ENCODE results near the gene HPX.

Gene HPX

GRCh38 chr11:6404342-6405051, 36.3 kb downstream of the HPX start:
- H3K27ac ChIP-seq (ENCODE audit: low read depth in 2 of 2, low read length in 2 of 2) = no peak overlapping the region
- H3K27me3 ChIP-seq (ENCODE audit: control insufficient read depth in 2 of 2, insufficient read depth in 2 of 2, low read length in 2 of 2) = no peaks in the 10 kb centered on the region
- no peak overlapping the region for H3K4me3 ChIP-seq (ENCODE audit: low read length in 2 of 2)
- peaks cover 0 to 5% of the 10 kb centered on the region in 2 donors for H3K36me3 ChIP-seq (ENCODE audit: control insufficient read depth in 2 of 2, insufficient read depth in 2 of 2, low read length in 2 of 2)
- H3K9ac ChIP-seq (ENCODE audit: low read depth in 1 of 2, low read length in 2 of 2) = no peak overlapping the region
- peaks cover 0 to 16% of the 10 kb centered on the region in 2 donors for H3K4me1 ChIP-seq (ENCODE audit: control insufficient read depth in 2 of 2, insufficient read depth in 2 of 2, low read length in 2 of 2)
- no peaks in the 10 kb centered on the region for H3K9me3 ChIP-seq (ENCODE audit: control insufficient read depth in 2 of 2, low read length in 2 of 2)

- Histone ChIP-seq H3K4me1 (ENCODE audit: control insufficient read depth in 2 of 2, insufficient read depth in 2 of 2, low read length in 2 of 2) (peaks cover 0 to 16% of the 10 kb centered on the region in 2 donors), H3K27me3 (ENCODE audit: control insufficient read depth in 2 of 2, insufficient read depth in 2 of 2, low read length in 2 of 2) (no peaks in the 10 kb centered on the region), H3K27ac (ENCODE audit: low read depth in 2 of 2, low read length in 2 of 2) (peak overlapping the region in 1 of 2 donors; percentile 58), H3K4me3 (ENCODE audit: low read length in 2 of 2) (no peak overlapping the region), H3K36me3 (ENCODE audit: control insufficient read depth in 2 of 2, insufficient read depth in 2 of 2, low read length in 2 of 2) (peaks cover 0 to 2% of the 10 kb centered on the region in 2 donors), H3K9ac (ENCODE audit: low read depth in 1 of 2, low read length in 2 of 2) (no peak overlapping the region), H3K9me3 (ENCODE audit: control insufficient read depth in 2 of 2, low read length in 2 of 2) (no peaks in the 10 kb centered on the region)
These were observed 37.2 kb downstream of the HPX start for GRCh38 chr11:6403539-6403938.

DNA sequence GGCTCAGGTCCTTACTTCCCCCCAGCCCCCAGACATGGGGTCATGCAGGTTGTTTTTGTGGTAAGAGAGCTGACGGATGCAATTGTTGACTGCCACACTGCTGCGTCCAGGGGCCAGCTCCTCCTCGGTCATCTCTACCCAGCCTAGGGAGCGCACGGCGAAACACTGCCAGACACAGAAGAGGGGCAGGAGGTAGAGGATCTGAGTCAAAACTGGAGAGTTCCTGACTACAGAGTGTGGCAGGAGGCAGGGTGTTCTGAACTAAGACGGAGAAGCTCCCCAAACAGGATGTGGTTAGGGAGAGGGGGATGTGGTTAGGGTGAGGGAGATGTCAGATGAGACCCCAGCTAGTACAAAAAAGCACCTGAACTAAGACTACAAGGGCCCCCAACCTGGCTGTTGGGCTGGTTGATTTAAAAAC, 38.2 kb downstream of the HPX start:
- H3K27ac ChIP-seq (ENCODE audit: low read depth in 2 of 2, low read length in 2 of 2) = peak overlapping the region in 1 of 2 donors; percentile 58
- peaks cover 0 to 4% of the 10 kb centered on the region in 2 donors for H3K36me3 ChIP-seq (ENCODE audit: control insufficient read depth in 2 of 2, insufficient read depth in 2 of 2, low read length in 2 of 2)
- H3K9me3 ChIP-seq (ENCODE audit: control insufficient read depth in 2 of 2, low read length in 2 of 2) = no peaks in the 10 kb centered on the region
- no peaks in the 10 kb centered on the region for H3K27me3 ChIP-seq (ENCODE audit: control insufficient read depth in 2 of 2, insufficient read depth in 2 of 2, low read length in 2 of 2)
- H3K9ac ChIP-seq (ENCODE audit: low read depth in 1 of 2, low read length in 2 of 2) = no peak overlapping the region
- H3K4me3 ChIP-seq (ENCODE audit: low read length in 2 of 2) = no peak overlapping the region
- peaks cover 0 to 16% of the 10 kb centered on the region in 2 donors for H3K4me1 ChIP-seq (ENCODE audit: control insufficient read depth in 2 of 2, insufficient read depth in 2 of 2, low read length in 2 of 2)

DNA sequence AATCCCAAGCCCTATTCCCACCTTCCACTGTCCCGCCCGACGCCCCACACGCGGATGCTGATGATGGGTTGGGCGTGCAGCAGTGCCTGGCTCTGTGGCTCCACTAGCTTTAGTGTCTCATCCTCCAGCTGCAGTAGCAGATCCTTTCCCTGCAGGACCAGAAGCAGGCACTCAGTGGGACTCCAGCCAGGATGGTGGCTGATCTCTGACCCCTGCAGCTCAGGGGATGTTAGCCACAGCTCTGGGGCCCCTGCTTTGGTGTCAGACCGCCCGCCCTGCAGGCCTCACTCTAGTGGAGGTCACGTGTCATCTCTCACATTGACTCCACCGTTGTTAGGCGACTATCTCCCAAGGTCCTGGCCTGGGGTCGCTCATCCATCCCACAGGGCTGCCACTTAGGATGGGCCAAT, 38.7 kb downstream of the HPX start:
- H3K4me3 ChIP-seq (ENCODE audit: low read length in 2 of 2) = no peak overlapping the region
- peaks cover 0 to 16% of the 10 kb centered on the region in 2 donors for H3K4me1 ChIP-seq (ENCODE audit: control insufficient read depth in 2 of 2, insufficient read depth in 2 of 2, low read length in 2 of 2)
- H3K36me3 ChIP-seq (ENCODE audit: control insufficient read depth in 2 of 2, insufficient read depth in 2 of 2, low read length in 2 of 2) = peaks cover 0 to 4% of the 10 kb centered on the region in 2 donors

GRCh38 chr11:6401464-6401863, 39.3 kb downstream of the HPX start:
- no peak overlapping the region for H3K4me3 ChIP-seq (ENCODE audit: low read length in 2 of 2)
- H3K4me1 ChIP-seq (ENCODE audit: control insufficient read depth in 2 of 2, insufficient read depth in 2 of 2, low read length in 2 of 2) = peaks cover 0 to 14% of the 10 kb centered on the region in 2 donors
- no peaks in the 10 kb centered on the region for H3K27me3 ChIP-seq (ENCODE audit: control insufficient read depth in 2 of 2, insufficient read depth in 2 of 2, low read length in 2 of 2)
- peaks cover 0 to 4% of the 10 kb centered on the region in 2 donors for H3K36me3 ChIP-seq (ENCODE audit: control insufficient read depth in 2 of 2, insufficient read depth in 2 of 2, low read length in 2 of 2)
- H3K27ac ChIP-seq (ENCODE audit: low read depth in 2 of 2, low read length in 2 of 2) = peak overlapping the region in 1 of 2 donors; percentile 32
- no peaks in the 10 kb centered on the region for H3K9me3 ChIP-seq (ENCODE audit: control insufficient read depth in 2 of 2, low read length in 2 of 2)
- no peak overlapping the region for H3K9ac ChIP-seq (ENCODE audit: low read depth in 1 of 2, low read length in 2 of 2)

More for the DNA sequence above, 38.7 kb downstream of the HPX start:
- H3K27me3 ChIP-seq (ENCODE audit: control insufficient read depth in 2 of 2, insufficient read depth in 2 of 2, low read length in 2 of 2) = no peaks in the 10 kb centered on the region
- H3K9me3 ChIP-seq (ENCODE audit: control insufficient read depth in 2 of 2, low read length in 2 of 2) = no peaks in the 10 kb centered on the region
- no peak overlapping the region for H3K9ac ChIP-seq (ENCODE audit: low read depth in 1 of 2, low read length in 2 of 2)
- peak overlapping the region in 1 of 2 donors; percentile 58 for H3K27ac ChIP-seq (ENCODE audit: low read depth in 2 of 2, low read length in 2 of 2)

GRCh38 chr11:6400431-6401345, 40.1 kb downstream of the HPX start:
- Histone ChIP-seq H3K9ac (ENCODE audit: low read depth in 1 of 2, low read length in 2 of 2) (no peak overlapping the region), H3K9me3 (ENCODE audit: control insufficient read depth in 2 of 2, low read length in 2 of 2) (no peaks in the 10 kb centered on the region), H3K36me3 (ENCODE audit: control insufficient read depth in 2 of 2, insufficient read depth in 2 of 2, low read length in 2 of 2) (peaks cover 0 to 4% of the 10 kb centered on the region in 2 donors), H3K27ac (ENCODE audit: low read depth in 2 of 2, low read length in 2 of 2) (no peak overlapping the region), H3K4me1 (ENCODE audit: control insufficient read depth in 2 of 2, insufficient read depth in 2 of 2, low read length in 2 of 2) (peaks cover 0 to 13% of the 10 kb centered on the region in 2 donors), H3K4me3 (ENCODE audit: low read length in 2 of 2) (no peak overlapping the region), H3K27me3 (ENCODE audit: control insufficient read depth in 2 of 2, insufficient read depth in 2 of 2, low read length in 2 of 2) (no peaks in the 10 kb centered on the region)

- Histone ChIP-seq H3K36me3 (ENCODE audit: control insufficient read depth in 2 of 2, insufficient read depth in 2 of 2, low read length in 2 of 2) (peaks cover 2 to 4% of the 10 kb centered on the region in 2 donors), H3K27ac (ENCODE audit: low read depth in 2 of 2, low read length in 2 of 2) (no peak overlapping the region), H3K9ac (ENCODE audit: low read depth in 1 of 2, low read length in 2 of 2) (no peak overlapping the region), H3K27me3 (ENCODE audit: control insufficient read depth in 2 of 2, insufficient read depth in 2 of 2, low read length in 2 of 2) (no peaks in the 10 kb centered on the region), H3K4me1 (ENCODE audit: control insufficient read depth in 2 of 2, insufficient read depth in 2 of 2, low read length in 2 of 2) (peaks cover 0 to under 1% of the 10 kb centered on the region in 2 donors), H3K4me3 (ENCODE audit: low read length in 2 of 2) (no peak overlapping the region), H3K9me3 (ENCODE audit: control insufficient read depth in 2 of 2, low read length in 2 of 2) (no peaks in the 10 kb centered on the region)
These were observed 43.2 kb downstream of the HPX start for GRCh38 chr11:6397636-6398035.

- H3K27ac ChIP-seq (ENCODE audit: low read depth in 2 of 2, low read length in 2 of 2) = no peak overlapping the region
- no peak overlapping the region for H3K9ac ChIP-seq (ENCODE audit: low read depth in 1 of 2, low read length in 2 of 2)
- H3K27me3 ChIP-seq (ENCODE audit: control insufficient read depth in 2 of 2, insufficient read depth in 2 of 2, low read length in 2 of 2) = no peaks in the 10 kb centered on the region
- no peak overlapping the region for H3K4me3 ChIP-seq (ENCODE audit: low read length in 2 of 2)
- H3K9me3 ChIP-seq (ENCODE audit: control insufficient read depth in 2 of 2, low read length in 2 of 2) = no peaks in the 10 kb centered on the region
- H3K4me1 ChIP-seq (ENCODE audit: control insufficient read depth in 2 of 2, insufficient read depth in 2 of 2, low read length in 2 of 2) = no peaks in the 10 kb centered on the region
- H3K36me3 ChIP-seq (ENCODE audit: control insufficient read depth in 2 of 2, insufficient read depth in 2 of 2, low read length in 2 of 2) = peaks cover 2 to 4% of the 10 kb centered on the region in 2 donors
These were observed 43.6 kb downstream of the HPX start for GRCh38 chr11:6397156-6397555.

- Histone ChIP-seq H3K27me3 (ENCODE audit: control insufficient read depth in 2 of 2, insufficient read depth in 2 of 2, low read length in 2 of 2) (no peaks in the 10 kb centered on the region), H3K4me3 (ENCODE audit: low read length in 2 of 2) (no peak overlapping the region), H3K36me3 (ENCODE audit: control insufficient read depth in 2 of 2, insufficient read depth in 2 of 2, low read length in 2 of 2) (peaks cover 2 to 4% of the 10 kb centered on the region in 2 donors), H3K9ac (ENCODE audit: low read depth in 1 of 2, low read length in 2 of 2) (no peak overlapping the region), H3K9me3 (ENCODE audit: control insufficient read depth in 2 of 2, low read length in 2 of 2) (no peaks in the 10 kb centered on the region), H3K4me1 (ENCODE audit: control insufficient read depth in 2 of 2, insufficient read depth in 2 of 2, low read length in 2 of 2) (peaks cover 5 to 8% of the 10 kb centered on the region in 2 donors), H3K27ac (ENCODE audit: low read depth in 2 of 2, low read length in 2 of 2) (no peak overlapping the region)
These were observed 45.2 kb downstream of the HPX start for GRCh38 chr11:6395470-6396060.
